Endodermal cell (in vitro differentiated cells): ENCODE results near the gene CIB4. TPM values are rescaled to one million over a fixed set of nuclear protein-coding genes. Genes with fewer than 3 reads are reported as not detected.

Source experiments
- DNase-seq: peaks from one replicate; pipeline ENCODE4 v3.0.0-alpha.2; 2017
- H3K27ac ChIP-seq: 2 replicates; pipeline ENCODE4 v1.5.1; 2013; ENCODE audit warnings: mild to moderate bottlenecking, low read depth, low read length, moderate library complexity
- H3K27me3 ChIP-seq: 2 replicates; pipeline ENCODE4 v1.6.1; 2013; ENCODE audit warnings: mild to moderate bottlenecking, low read length, moderate library complexity; ENCODE audit not compliant: insufficient read depth, control insufficient read depth, poor library complexity, severe bottlenecking
- H3K36me3 ChIP-seq: 2 replicates; pipeline ENCODE4 v1.7.0; 2013; ENCODE audit warnings: mild to moderate bottlenecking, low read length, moderate library complexity; ENCODE audit not compliant: control insufficient read depth, insufficient read depth
- H3K4me1 ChIP-seq: one replicate; pipeline ENCODE4 v1.7.0; 2013; ENCODE audit warnings: low read length; ENCODE audit not compliant: control insufficient read depth, insufficient read depth
- H3K4me3 ChIP-seq: 2 replicates; pipeline ENCODE4 v1.5.1; 2013; ENCODE audit warnings: mild to moderate bottlenecking, low read length, moderate library complexity
- H3K9ac ChIP-seq: 2 replicates; pipeline ENCODE4 v1.6.1; 2013; ENCODE audit warnings: mild to moderate bottlenecking, low read length, moderate library complexity; ENCODE audit not compliant: poor library complexity, severe bottlenecking; ENCODE audit errors: extremely low read depth
- H3K9me3 ChIP-seq: 2 replicates; pipeline ENCODE4 v1.6.1; 2013; ENCODE audit warnings: mild to moderate bottlenecking, low read length, moderate library complexity; ENCODE audit not compliant: control insufficient read depth
- H3K27ac Mint-ChIP-seq: 2 replicates; pipeline ENCODE4 v1.8.0; 2020; ENCODE audit warnings: mixed read lengths
- H3K27me3 Mint-ChIP-seq: 2 replicates; pipeline ENCODE4 v1.8.0; 2021; ENCODE audit warnings: mild to moderate bottlenecking, mixed read lengths; ENCODE audit not compliant: insufficient read depth
- H3K36me3 Mint-ChIP-seq: 2 replicates; pipeline ENCODE4 v1.8.0; 2020; ENCODE audit warnings: low read depth, mixed read lengths
- H3K4me1 Mint-ChIP-seq: 2 replicates; pipeline ENCODE4 v1.8.0; 2020; ENCODE audit warnings: mixed read lengths
- H3K4me3 Mint-ChIP-seq: 2 replicates; pipeline ENCODE4 v1.8.0; 2020; ENCODE audit warnings: mild to moderate bottlenecking, moderate library complexity, mixed read lengths
- H3K9me3 Mint-ChIP-seq: 2 replicates; pipeline ENCODE4 v1.8.0; 2020; ENCODE audit warnings: mild to moderate bottlenecking, mixed read lengths
- WGBS, 2 experiments: methylation state at CpG; one replicate each; pipeline versions ENCODE4 v1.1.5 to v1.1.7; 2013; ENCODE audit warnings: missing lambda C conversion rate in 2 of 2, mixed read lengths in 1 of 2; ENCODE audit not compliant: insufficient coverage in 1 of 2, insufficient read length in 1 of 2; 5-methylcytosine and 5-hydroxymethylcytosine counted together
- total RNA-seq, 2 donors: library from RNA; stranded (reverse); fragmentation: NEBNext Ultra II Directional in 1 of 2; extraction: Animal tissue kit (Norgen Biotek cat#: 25700) in 1 of 2; gene quantifications; 2 replicates in 1 of 2; 3 replicates in 1 of 2; pipeline ENCODE4 v1.2.1, GENCODE V29; 2021
- TF ChIP-seq, protein P1 (sequence below): fragments of 200-600 bp; sonication (generic); conservative IDR thresholded peaks from 2 replicates; pipeline ENCODE4 v1.5.0; 2021; ENCODE audit warnings: antibody characterized with exemption, mild to moderate bottlenecking

The CIB4 gene
- total RNA-seq, 2 donors from 2014 or later: not detected

- no peak overlapping the region for H3K27ac Mint-ChIP-seq
- no peak overlapping the region for H3K4me3 Mint-ChIP-seq
- DNase-seq: peak; percentile 28
- H3K27ac ChIP-seq: no peak overlapping the region
- no peak overlapping the region for H3K4me3 ChIP-seq
- no peaks in the 10 kb centered on the region for H3K9me3 ChIP-seq
- H3K9me3 Mint-ChIP-seq: no peaks in the 10 kb centered on the region
- TF ChIP-seq, protein P1, sequence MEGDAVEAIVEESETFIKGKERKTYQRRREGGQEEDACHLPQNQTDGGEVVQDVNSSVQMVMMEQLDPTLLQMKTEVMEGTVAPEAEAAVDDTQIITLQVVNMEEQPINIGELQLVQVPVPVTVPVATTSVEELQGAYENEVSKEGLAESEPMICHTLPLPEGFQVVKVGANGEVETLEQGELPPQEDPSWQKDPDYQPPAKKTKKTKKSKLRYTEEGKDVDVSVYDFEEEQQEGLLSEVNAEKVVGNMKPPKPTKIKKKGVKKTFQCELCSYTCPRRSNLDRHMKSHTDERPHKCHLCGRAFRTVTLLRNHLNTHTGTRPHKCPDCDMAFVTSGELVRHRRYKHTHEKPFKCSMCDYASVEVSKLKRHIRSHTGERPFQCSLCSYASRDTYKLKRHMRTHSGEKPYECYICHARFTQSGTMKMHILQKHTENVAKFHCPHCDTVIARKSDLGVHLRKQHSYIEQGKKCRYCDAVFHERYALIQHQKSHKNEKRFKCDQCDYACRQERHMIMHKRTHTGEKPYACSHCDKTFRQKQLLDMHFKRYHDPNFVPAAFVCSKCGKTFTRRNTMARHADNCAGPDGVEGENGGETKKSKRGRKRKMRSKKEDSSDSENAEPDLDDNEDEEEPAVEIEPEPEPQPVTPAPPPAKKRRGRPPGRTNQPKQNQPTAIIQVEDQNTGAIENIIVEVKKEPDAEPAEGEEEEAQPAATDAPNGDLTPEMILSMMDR: no peak
- WGBS, 2 experiments: 90 to 95% methylated on average over 5 of the region's 5 CpGs
- H3K4me1 Mint-ChIP-seq: peaks cover 3% of the 10 kb centered on the region
- H3K9ac ChIP-seq: no peak overlapping the region
- H3K36me3 Mint-ChIP-seq: no peaks in the 10 kb centered on the region
- H3K36me3 ChIP-seq: no peaks in the 10 kb centered on the region
- peaks cover 20% of the 10 kb centered on the region for H3K27me3 ChIP-seq
- no peaks in the 10 kb centered on the region for H3K4me1 ChIP-seq
- peaks cover 23% of the 10 kb centered on the region for H3K27me3 Mint-ChIP-seq
Measured at GRCh38 chr2:26580751-26581150, 60.4 kb downstream of the CIB4 start.

DNA sequence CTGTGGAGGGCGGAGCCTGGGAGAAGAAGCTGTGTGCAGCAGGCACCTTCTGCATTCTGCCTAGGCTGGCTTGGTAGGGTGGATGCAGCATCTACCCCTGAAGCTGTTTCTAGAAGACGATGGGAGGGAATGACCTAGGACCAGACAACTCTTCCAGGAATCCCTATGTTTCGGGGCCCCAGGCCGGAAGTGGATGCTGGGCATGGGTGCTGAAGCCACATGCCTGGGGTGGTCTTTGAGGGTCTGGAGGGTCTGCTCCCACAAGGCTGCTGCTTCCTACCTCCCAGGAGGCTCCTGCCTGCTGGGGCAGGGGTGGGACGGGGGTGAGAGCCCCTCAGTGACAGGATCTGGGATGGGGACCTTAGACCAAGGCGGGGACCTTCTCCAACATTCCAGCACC is 61.0 kb downstream of the CIB4 start:
- H3K9me3 Mint-ChIP-seq: no peaks in the 10 kb centered on the region
- Histone ChIP-seq H3K27me3 (peaks cover 20% of the 10 kb centered on the region), H3K27ac (no peak overlapping the region), H3K4me1 (no peaks in the 10 kb centered on the region), H3K4me3 (no peak overlapping the region), H3K9ac (no peak overlapping the region), H3K36me3 (no peaks in the 10 kb centered on the region), H3K9me3 (no peaks in the 10 kb centered on the region)
- peak; percentile 35 for DNase-seq
- no peak overlapping the region for H3K4me3 Mint-ChIP-seq
- peaks cover 3% of the 10 kb centered on the region for H3K4me1 Mint-ChIP-seq
- 93 to 94% methylated on average over 2 to 6 of the region's 6 CpGs for whole genome bisulfite sequencing, 2 experiments
- TF ChIP-seq, protein P1: no peak
- H3K27ac Mint-ChIP-seq: no peak overlapping the region
- peaks cover 23% of the 10 kb centered on the region for H3K27me3 Mint-ChIP-seq
- no peaks in the 10 kb centered on the region for H3K36me3 Mint-ChIP-seq

GRCh38 chr2:26579723-26580040 is 61.5 kb downstream of the CIB4 start:
- no peaks in the 10 kb centered on the region for H3K36me3 ChIP-seq
- no peak for DNase-seq
- no peak overlapping the region for H3K27ac Mint-ChIP-seq
- H3K9me3 ChIP-seq: no peaks in the 10 kb centered on the region
- no peaks in the 10 kb centered on the region for H3K9me3 Mint-ChIP-seq
- peaks cover 20% of the 10 kb centered on the region for H3K27me3 ChIP-seq
- no peak overlapping the region for H3K4me3 ChIP-seq
- no peak overlapping the region for H3K9ac ChIP-seq
- TF ChIP-seq, protein P1: no peak
- H3K36me3 Mint-ChIP-seq: no peaks in the 10 kb centered on the region
- H3K4me1 ChIP-seq: no peaks in the 10 kb centered on the region
- peaks cover 3% of the 10 kb centered on the region for H3K4me1 Mint-ChIP-seq
- 90 to 96% methylated on average over 5 of the region's 5 CpGs for WGBS, 2 experiments
- H3K27ac ChIP-seq: no peak overlapping the region
- H3K4me3 Mint-ChIP-seq: no peak overlapping the region
- peaks cover 23% of the 10 kb centered on the region for H3K27me3 Mint-ChIP-seq
